ENCODE data around the gene RHBDD1. TPM values are rescaled to one million over a fixed set of nuclear protein-coding genes. Genes with fewer than 3 reads are reported as not detected.

The RHBDD1 gene
- total RNA-seq, 3 donors from 2014 or later (not counting 1 experiment from before 2014, with no cell fraction given) = 33.7 to 49.7 (median 47.7) TPM

DNA sequence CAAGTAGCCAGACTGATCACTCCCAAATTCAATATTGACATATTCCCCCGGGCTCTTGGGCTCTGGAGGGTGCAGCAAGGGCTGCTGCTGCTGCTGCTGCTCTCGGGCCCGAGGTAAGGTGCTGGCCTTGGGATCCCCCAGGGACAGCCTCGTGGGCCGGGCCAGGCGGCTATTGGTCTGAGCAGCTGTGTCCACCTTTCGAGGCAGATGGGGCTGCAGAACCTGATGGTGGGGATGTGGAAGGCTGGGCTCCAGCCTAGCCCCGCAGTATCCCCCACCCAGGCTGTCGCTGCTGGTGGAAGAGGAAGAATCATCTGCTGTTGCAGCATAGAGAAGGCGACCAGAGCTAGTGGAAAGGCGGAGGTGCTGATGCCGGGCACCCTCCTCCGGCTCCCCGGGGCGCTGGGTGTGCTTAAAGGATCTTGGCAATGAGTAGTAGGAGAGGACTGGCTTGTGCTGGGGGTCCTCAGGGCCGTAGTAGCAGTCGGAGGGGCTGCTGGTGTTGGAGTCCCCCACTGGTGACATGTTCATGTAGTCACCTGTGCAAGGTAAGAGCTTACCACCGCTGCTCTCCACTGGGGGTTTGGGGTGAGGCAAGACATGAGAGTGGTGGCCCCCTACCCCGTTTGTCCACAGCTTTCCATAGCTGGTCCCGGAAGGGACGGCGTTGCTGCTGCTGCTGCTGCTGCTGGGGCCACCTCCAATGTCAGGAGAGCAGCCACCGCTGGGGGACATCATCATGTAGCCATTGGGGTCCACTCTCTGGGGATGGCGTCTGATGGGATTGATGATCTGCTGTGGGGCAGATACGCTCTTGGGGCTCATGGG, 39.6 kb upstream of the RHBDD1 start:
- no peak overlapping the region for H3K4me3 Mint-ChIP-seq
- Histone ChIP-seq H3K9me3 (ENCODE audit: control insufficient read depth, insufficient read depth, low read length) (no peaks in the 10 kb centered on the region), H3K27ac (ENCODE audit: low read length) (no peak overlapping the region), H3K4me3 (ENCODE audit: low read length) (no peak overlapping the region), H3K36me3 (ENCODE audit: control insufficient read depth, insufficient read depth, low read length) (no peaks in the 10 kb centered on the region), H3K27me3 (ENCODE audit: control insufficient read depth, insufficient read depth, low read length) (peaks cover 22% of the 10 kb centered on the region), H3K4me1 (ENCODE audit: control insufficient read depth, insufficient read depth, low read length) (peaks cover 39% of the 10 kb centered on the region)
- peaks cover 8 to 24% of the 10 kb centered on the region in 2 donors for H3K4me1 Mint-ChIP-seq
- intact Hi-C loops (cut with micrococcal nuclease) = no loop called here
- 95% methylated on average over 25 of the region's 25 CpGs for WGBS (ENCODE audit: insufficient coverage)
- H3K27ac Mint-ChIP-seq = no peak overlapping the region
- DNase-seq = no peak
- no peaks in the 10 kb centered on the region for H3K36me3 Mint-ChIP-seq
- no peak for ATAC-seq
- H3K27me3 Mint-ChIP-seq (ENCODE audit: low read depth in 2 of 2) = peaks cover 30 to 41% of the 10 kb centered on the region in 2 donors
- TF ChIP-seq, protein P1, sequence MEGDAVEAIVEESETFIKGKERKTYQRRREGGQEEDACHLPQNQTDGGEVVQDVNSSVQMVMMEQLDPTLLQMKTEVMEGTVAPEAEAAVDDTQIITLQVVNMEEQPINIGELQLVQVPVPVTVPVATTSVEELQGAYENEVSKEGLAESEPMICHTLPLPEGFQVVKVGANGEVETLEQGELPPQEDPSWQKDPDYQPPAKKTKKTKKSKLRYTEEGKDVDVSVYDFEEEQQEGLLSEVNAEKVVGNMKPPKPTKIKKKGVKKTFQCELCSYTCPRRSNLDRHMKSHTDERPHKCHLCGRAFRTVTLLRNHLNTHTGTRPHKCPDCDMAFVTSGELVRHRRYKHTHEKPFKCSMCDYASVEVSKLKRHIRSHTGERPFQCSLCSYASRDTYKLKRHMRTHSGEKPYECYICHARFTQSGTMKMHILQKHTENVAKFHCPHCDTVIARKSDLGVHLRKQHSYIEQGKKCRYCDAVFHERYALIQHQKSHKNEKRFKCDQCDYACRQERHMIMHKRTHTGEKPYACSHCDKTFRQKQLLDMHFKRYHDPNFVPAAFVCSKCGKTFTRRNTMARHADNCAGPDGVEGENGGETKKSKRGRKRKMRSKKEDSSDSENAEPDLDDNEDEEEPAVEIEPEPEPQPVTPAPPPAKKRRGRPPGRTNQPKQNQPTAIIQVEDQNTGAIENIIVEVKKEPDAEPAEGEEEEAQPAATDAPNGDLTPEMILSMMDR (IDR thresholded peaks at IDR 0.05) = no peak
- H3K9me3 Mint-ChIP-seq = no peaks in the 10 kb centered on the region

DNA sequence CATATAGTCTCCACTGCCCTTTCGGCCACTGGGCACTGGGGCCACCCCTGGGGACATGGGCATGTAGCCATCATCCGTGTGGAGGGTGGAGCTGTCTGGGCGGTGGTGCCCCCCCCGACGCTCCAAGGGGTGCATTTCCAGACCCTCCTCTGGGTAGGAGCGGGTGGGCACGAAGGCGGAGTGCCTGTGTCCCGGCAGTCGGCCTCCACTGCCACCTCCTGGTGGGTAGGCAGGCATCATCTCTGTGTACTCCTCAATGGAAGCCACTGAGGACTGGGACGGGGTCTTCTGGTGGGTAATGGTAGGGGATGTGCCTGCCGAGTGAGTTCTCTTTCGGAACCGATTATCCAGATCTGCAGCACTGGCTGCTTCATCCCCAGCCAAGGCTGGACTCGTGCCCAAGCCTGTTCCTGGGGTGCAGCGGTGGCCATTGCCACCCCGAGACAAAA, 39.0 kb upstream of the RHBDD1 start:
- no peak for ATAC-seq
- peak in 1 of 2 donors; percentile 23 for DNase-seq
- Histone ChIP-seq H3K27ac (ENCODE audit: low read length) (no peak overlapping the region), H3K4me1 (ENCODE audit: control insufficient read depth, insufficient read depth, low read length) (peaks cover 39% of the 10 kb centered on the region), H3K36me3 (ENCODE audit: control insufficient read depth, insufficient read depth, low read length) (no peaks in the 10 kb centered on the region), H3K9me3 (ENCODE audit: control insufficient read depth, insufficient read depth, low read length) (no peaks in the 10 kb centered on the region), H3K4me3 (ENCODE audit: low read length) (no peak overlapping the region), H3K27me3 (ENCODE audit: control insufficient read depth, insufficient read depth, low read length) (peaks cover 29% of the 10 kb centered on the region)
- Mint-ChIP-seq H3K9me3 (no peaks in the 10 kb centered on the region), H3K4me1 (peaks cover 9 to 26% of the 10 kb centered on the region in 2 donors), H3K4me3 (no peak overlapping the region), H3K36me3 (no peaks in the 10 kb centered on the region), H3K27ac (no peak overlapping the region), H3K27me3 (ENCODE audit: low read depth in 2 of 2) (peaks cover 35 to 47% of the 10 kb centered on the region in 2 donors)
- TF ChIP-seq, protein P1 (IDR thresholded peaks at IDR 0.05) = no peak
- 80% methylated on average over 17 of the region's 17 CpGs for WGBS (ENCODE audit: insufficient coverage)
- intact Hi-C loops (cut with micrococcal nuclease) = no loop called here

DNA sequence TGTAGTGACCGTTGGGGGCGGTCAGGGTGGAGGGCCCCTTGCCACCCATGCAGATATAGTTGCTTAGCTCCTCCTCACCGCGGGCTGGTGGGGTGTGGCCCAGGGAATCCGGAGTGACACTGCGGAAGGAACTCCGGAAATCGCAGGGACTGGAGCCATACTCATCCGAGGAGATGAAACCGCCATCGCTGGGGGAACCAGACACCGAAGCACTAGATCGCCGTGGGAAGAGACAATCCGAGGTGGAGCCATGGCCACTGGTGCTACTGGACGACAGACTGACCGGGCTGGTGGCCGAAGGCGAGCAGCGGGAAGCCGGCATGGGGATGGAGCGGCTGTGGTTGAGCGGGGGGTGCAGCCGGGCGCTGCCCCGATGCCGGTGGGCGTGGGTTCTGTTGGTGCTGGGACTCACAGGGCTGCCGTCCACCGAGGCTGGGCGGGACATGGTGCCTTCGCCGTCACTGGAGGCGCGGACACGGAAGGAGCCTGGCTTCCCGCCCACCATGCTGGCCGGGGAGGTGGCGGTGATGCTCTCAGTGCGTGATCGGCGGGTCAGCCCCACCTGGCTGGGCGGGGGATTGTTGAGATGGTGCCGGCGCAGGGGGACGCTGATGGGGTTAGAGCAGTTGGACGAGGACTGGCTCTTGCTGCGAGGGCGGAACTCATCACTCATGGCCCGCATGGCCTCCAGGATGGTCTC, 38.4 kb upstream of the RHBDD1 start:
- H3K27ac Mint-ChIP-seq = no peak overlapping the region
- intact Hi-C loops (cut with micrococcal nuclease) = no loop called here
- DNase-seq (peak in 1 of 2 donors; percentile 7), ATAC-seq (no peak)
- Histone ChIP-seq H3K4me1 (ENCODE audit: control insufficient read depth, insufficient read depth, low read length) (peaks cover 33% of the 10 kb centered on the region), H3K4me3 (ENCODE audit: low read length) (no peak overlapping the region), H3K9me3 (ENCODE audit: control insufficient read depth, insufficient read depth, low read length) (no peaks in the 10 kb centered on the region), H3K36me3 (ENCODE audit: control insufficient read depth, insufficient read depth, low read length) (no peaks in the 10 kb centered on the region), H3K27me3 (ENCODE audit: control insufficient read depth, insufficient read depth, low read length) (peaks cover 32% of the 10 kb centered on the region), H3K27ac (ENCODE audit: low read length) (no peak overlapping the region)
- H3K4me3 Mint-ChIP-seq = peak overlapping the region; percentile 65
- 97% methylated on average over 50 of the region's 50 CpGs for WGBS (ENCODE audit: insufficient coverage)
- H3K4me1 Mint-ChIP-seq = peaks cover 9 to 21% of the 10 kb centered on the region in 2 donors
- TF ChIP-seq, protein P1 (IDR thresholded peaks at IDR 0.05) = no peak
- H3K36me3 Mint-ChIP-seq = no peaks in the 10 kb centered on the region
- H3K9me3 Mint-ChIP-seq = no peaks in the 10 kb centered on the region
- peaks cover 36 to 50% of the 10 kb centered on the region in 2 donors for H3K27me3 Mint-ChIP-seq (ENCODE audit: low read depth in 2 of 2)

Measured in natural killer cell (primary cell).